IMR-90 (cell line): ENCODE data around the gene QDPR.

Experiments
- CEBPB ChIP-seq: IDR thresholded peaks from 2 replicates; pipeline ENCODE4 v1.6.1; 2012; ENCODE audit warnings: low read depth, low read length, improper control_type of control experiment
- CTCF ChIP-seq: conservative IDR thresholded peaks from 2 replicates; pipeline ENCODE4 v1.5.1; 2012; ENCODE audit warnings: mild to moderate bottlenecking, low read depth, low read length, improper control_type of control experiment
- FOS ChIP-seq: fragments of 150-350 bp; IDR thresholded peaks from 2 replicates; pipeline ENCODE4 v1.6.1; 2016; ENCODE audit warnings: low read depth, low read length
- MAFK ChIP-seq: IDR thresholded peaks from 2 replicates; pipeline ENCODE4 v1.6.1; 2012; ENCODE audit warnings: low read depth, low read length, improper control_type of control experiment
- POLR2A ChIP-seq: IDR thresholded peaks from 2 replicates; pipeline ENCODE4 v1.6.1; 2012; ENCODE audit warnings: mild to moderate bottlenecking, low read depth, low read length
- RFX5 ChIP-seq: IDR thresholded peaks from 2 replicates; pipeline ENCODE4 v1.8.0; 2012; ENCODE audit warnings: low read depth, mild to moderate bottlenecking, low read length, moderate library complexity
- SMC3 ChIP-seq: fragments of 150-350 bp; IDR thresholded peaks from 2 replicates; pipeline ENCODE4 v1.6.1; 2016; ENCODE audit warnings: low read depth, mild to moderate bottlenecking, antibody characterized with exemption, low read length, moderate library complexity

DNA sequence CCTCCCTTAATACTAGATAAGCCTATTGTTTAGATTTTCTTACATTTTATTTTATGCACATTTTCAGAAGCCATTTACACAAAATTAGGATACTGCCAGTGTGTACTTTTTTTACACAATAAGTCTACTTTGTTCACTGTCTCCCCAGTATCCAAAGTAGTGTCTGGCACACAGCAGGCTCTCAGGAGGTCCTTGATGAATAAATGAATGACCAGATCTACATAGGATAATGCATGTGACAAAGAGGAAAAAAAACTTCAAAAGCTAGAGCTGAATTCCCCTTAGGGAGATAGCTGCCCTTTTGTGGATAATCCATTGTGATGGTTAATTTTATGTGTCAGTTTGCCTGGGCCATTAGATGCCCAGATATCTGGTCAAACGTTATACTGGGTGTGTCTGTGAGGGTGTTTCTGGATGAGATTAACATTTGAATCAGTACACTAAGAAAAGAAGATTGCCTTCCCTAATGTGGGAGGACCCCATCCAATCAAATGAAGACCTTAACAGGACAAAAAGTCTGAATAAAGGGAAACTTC, 61.6 kb downstream of the QDPR start:
- no peak for TF ChIP-seq SMC3
- no peak for TF ChIP-seq CTCF
- no peak for TF ChIP-seq MAFK
- no peak for TF ChIP-seq FOS
- no peak for TF ChIP-seq CEBPB
- no peak for TF ChIP-seq POLR2A
- no peak for TF ChIP-seq RFX5
